GM12878 (cell line): ENCODE measurements around the gene TMEM88. TPM values are rescaled to one million over a fixed set of nuclear protein-coding genes. Genes with fewer than 3 reads are reported as not detected.

Experiments used
- ATAC-seq: fragments of 200-7000 bp; cut with Tn5 transposase; 3 replicates; pipeline ENCODE4 v1.9.1; 2020; ENCODE audit warnings: mild to moderate bottlenecking, moderate library complexity
- BruUV-seq: library from RNA; stranded (reverse); fragments of 400-500 nt; replicated peaks from 2 replicates; lab custom pipeline; 2021; lab: Mats Ljungman, UMichigan
- CTCF ChIA-PET: fragments of 300-600 bp; sonication (Branson Sonifier 250); formaldehyde crosslinking; extraction: SDS; loops from one replicate; lab custom pipeline; 2021; ENCODE audit warnings: inconsistent platforms; lab: Yijun Ruan, JAX
- POLR2A ChIA-PET: fragments of 350-600 bp; formaldehyde crosslinking; extraction: SDS; loops from one replicate; lab custom pipeline; 2021; ENCODE audit warnings: inconsistent platforms; lab: Charles Lee
- RAD21 ChIA-PET: fragments of 300-600 bp; sonication (Branson Sonifier 250); formaldehyde crosslinking; loops from one replicate; lab custom pipeline; 2023; ENCODE audit warnings: antibody characterized with exemption; ENCODE audit not compliant: unreplicated experiment; lab: Charles Lee
- SMC1A ChIA-PET: fragments of 300-600 bp; sonication (Branson Sonifier 250); formaldehyde crosslinking; loops from one replicate; lab custom pipeline; 2023; ENCODE audit not compliant: unreplicated experiment, uncharacterized antibody; lab: Charles Lee
- DNase-seq: peaks from one replicate; pipeline ENCODE4 v3.0.0-alpha.2; 2011; ENCODE audit warnings: low read depth, low spot score
- FAIRE-seq: peaks from 3 replicates; lab custom pipeline; 2011; peaks lifted over from hg19 to GRCh38; lab: Jason Lieb, UNC
- H2AFZ ChIP-seq: 2 replicates; pipeline ENCODE4 v1.6.0; 2011; ENCODE audit warnings: low read depth, low read length, control low read depth; ENCODE audit not compliant: control insufficient read depth
- H3K27ac ChIP-seq: 2 replicates; pipeline ENCODE4 v1.5.1; 2011; ENCODE audit warnings: control low read depth; ENCODE audit not compliant: control insufficient read depth, insufficient read depth
- H3K27me3 ChIP-seq, 2 experiments: replicated peaks in 1 of 2; 2 replicates each; pipeline versions ENCODE4 v1.6.0 to v1.6.1; 2011; ENCODE audit warnings: low read length in 1 of 2; ENCODE audit not compliant: control insufficient read depth in 2 of 2, insufficient read depth in 2 of 2
- H3K36me3 ChIP-seq, 2 experiments: 2 replicates each; pipeline ENCODE4 v1.5.1; 2011; ENCODE audit warnings: low read length in 1 of 2; ENCODE audit not compliant: control insufficient read depth in 2 of 2, insufficient read depth in 2 of 2
- H3K4me1 ChIP-seq: 2 replicates; pipeline ENCODE4 v1.6.1; 2011; ENCODE audit warnings: mild to moderate bottlenecking, low read length, moderate library complexity, mixed read lengths; ENCODE audit not compliant: control insufficient read depth, insufficient read depth
- H3K4me2 ChIP-seq: 2 replicates; pipeline ENCODE4 v1.6.0; 2011; ENCODE audit warnings: control low read depth; ENCODE audit not compliant: control insufficient read depth, insufficient read depth
- H3K4me3 ChIP-seq: fragments of 200-600 bp; sonication (generic); 2 replicates; pipeline ENCODE4 v1.5.1; 2016
- H3K79me2 ChIP-seq: 2 replicates; pipeline ENCODE4 v1.6.0; 2011; ENCODE audit warnings: low read length; ENCODE audit not compliant: control insufficient read depth, insufficient read depth
- H3K9ac ChIP-seq: 2 replicates; pipeline ENCODE4 v1.8.0; 2011; ENCODE audit warnings: low read length, control low read depth, mixed read lengths; ENCODE audit not compliant: control insufficient read depth, insufficient read depth
- H3K9me3 ChIP-seq: replicated peaks from 3 replicates; pipeline ENCODE4 v1.5.1; 2011; ENCODE audit warnings: mild to moderate bottlenecking, low read length; ENCODE audit not compliant: control insufficient read depth, insufficient read depth
- H4K20me1 ChIP-seq: 2 replicates; pipeline ENCODE4 v1.6.0; 2011; ENCODE audit not compliant: control insufficient read depth, insufficient read depth
- BHLHE40 ChIP-seq, 2 experiments: fragments of 450-650 bp in 1 of 2; IDR thresholded peaks; 2 replicates each; pipeline ENCODE4 v1.6.1; 2011 to 2017; ENCODE audit warnings: low read depth in 2 of 2, borderline replicate concordance in 1 of 2, improper control_type of control experiment in 1 of 2, low read length in 1 of 2, mild to moderate bottlenecking in 1 of 2
- FOXM1 ChIP-seq: IDR thresholded peaks from 2 replicates; pipeline ENCODE4 v1.6.1; 2012; ENCODE audit warnings: low read depth, mild to moderate bottlenecking, inconsistent platforms, low read length, moderate library complexity
- POLR2AphosphoS5 ChIP-seq: IDR thresholded peaks from 2 replicates; pipeline ENCODE4 v1.6.1; 2011; ENCODE audit warnings: mild to moderate bottlenecking, low read length, inconsistent platforms
- POU2F2 ChIP-seq: IDR thresholded peaks from 3 replicates; pipeline ENCODE4 v1.6.1; 2011; ENCODE audit warnings: low read depth, mild to moderate bottlenecking, low read length, borderline replicate concordance
- SMC3 ChIP-seq: IDR thresholded peaks from 2 replicates; pipeline ENCODE4 v1.6.1; 2011; ENCODE audit warnings: low read length, improper control_type of control experiment, borderline replicate concordance
- USF1 ChIP-seq: IDR thresholded peaks from 2 replicates; pipeline ENCODE4 v1.6.1; 2011; ENCODE audit warnings: borderline replicate concordance, low read depth, mild to moderate bottlenecking, moderate library complexity, mixed read lengths, low read length; ENCODE audit not compliant: insufficient read depth; ENCODE audit errors: extremely low read length
- WGBS: methylation state at CpG from one replicate; pipeline ENCODE4 v1.1.6; 2016; ENCODE audit warnings: low lambda C conversion rate; ENCODE audit not compliant: insufficient replicate concordance, insufficient coverage; ENCODE audit errors: missing lambda C conversion rate; 5-methylcytosine and 5-hydroxymethylcytosine counted together
- in situ Hi-C: fragments of 300-500 bp; cut with MboI; formaldehyde crosslinking; loops from 9 replicates; pipeline ENCODE4 v1.14.3; 2018; ENCODE audit warnings: mixed read lengths
- intact Hi-C: fragments of 100-400 bp; cut with micrococcal nuclease; formaldehyde crosslinking; loops from one replicate; pipeline ENCODE4 v1.14.2; 2022; ENCODE audit not compliant: unreplicated experiment
- polyA plus RNA-seq, 11 experiments: library from polyadenylated mRNA; depleted of rRNA in 4 of 11; unstranded in 6 of 11; stranded (reverse) in 5 of 11; fragments of >200 nt; fragmentation: Nextera tagmentation in 4 of 11; fragmentation: Illumina TruSeq in 1 of 11; extraction: Ambion mirVana in 4 of 11; extraction: Trizol in 1 of 11; gene quantifications; 1 replicate in 1 of 11; 2 replicates in 10 of 11; pipeline versions ENCODE4 v1.2.1 to v1.2.3, GENCODE V29; 2011 to 2016; ENCODE audit warnings: inconsistent platforms in 2 of 11, missing spikeins in 2 of 11, low read depth in 1 of 11
- total RNA-seq, 4 experiments: library from RNA; depleted of rRNA in 3 of 4; stranded (reverse); fragments of >200 nt in 3 of 4; fragmentation: Illumina TruSeq in 1 of 4; extraction: Trizol in 1 of 4; gene quantifications; 2 replicates each; pipeline versions ENCODE4 v1.2.1 to v1.2.3, GENCODE V29; 2013 to 2021

TMEM88 gene
- total and polyA plus RNA-seq, 10 of the 15 experiments (the other 5 are each of a cell fraction or from before 2014, with no cell fraction given): 0.21 to 2.2 (median 0.62) TPM; not detected in 5

DNA sequence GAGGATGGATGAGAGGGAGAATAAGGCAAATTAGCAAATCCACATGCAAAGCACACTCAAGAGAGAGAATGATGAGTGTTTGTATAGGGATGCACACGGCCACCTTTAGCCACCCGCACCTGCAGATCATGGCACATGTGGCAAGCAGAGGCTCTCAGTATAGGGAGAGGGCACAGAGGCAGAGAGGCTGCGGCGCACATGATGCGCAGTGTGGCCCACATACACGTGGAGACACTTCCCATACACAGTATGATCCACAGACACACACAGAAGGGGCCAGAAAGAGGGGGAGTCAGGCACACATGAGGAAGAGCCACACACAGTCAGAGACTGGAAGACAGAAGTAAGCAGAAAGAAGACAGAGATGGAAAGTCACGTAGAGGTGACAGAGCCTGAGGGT is 27.2 kb downstream of the TMEM88 start:
- H3K27ac ChIP-seq: no peak overlapping the region
- peak overlapping the region; percentile 4; the same call in 1 of the 2 replicates for H3K9ac ChIP-seq

More for the DNA sequence above, 27.2 kb downstream of the TMEM88 start:
- no TSS peak for BruUV-seq
- Histone ChIP-seq H4K20me1 (no peaks in the 10 kb centered on the region), H3K36me3 (peaks cover 0 to 2% of the 10 kb centered on the region in 2 experiments; a peak in 1 of 4 replicates), H3K4me2 (peak overlapping the region; percentile 57), H3K27me3 (no peaks in the 10 kb centered on the region), H3K4me3 (peak overlapping the region; percentile 58), H3K4me1 (peaks cover 15% of the 10 kb centered on the region), H3K9me3 (no peaks in the 10 kb centered on the region), H2AFZ (no peak overlapping the region)
- SMC1A ChIA-PET: interaction anchor here (1.2 to 1.3 kb wide), 2 partner anchors 16 to 41 kb away, joined by 3 to 4 read pairs; no protein-coding TSS in a partner anchor
- FAIRE-seq (peak; percentile 38), ATAC-seq (peak; percentile 6), DNase-seq (no peak)
- intact Hi-C loops: no loop called here
- RAD21 ChIA-PET: interaction anchor here (0.6 to 0.8 kb wide), 2 partner anchors 25 to 31 kb away, joined by 3 read pairs; partner anchors contain the start of gene NAA38
- peak in 1 of 2 experiments; percentile 19; a peak in 1 of 4 replicates for TF ChIP-seq BHLHE40 (IDR thresholded peaks at IDR 0.05; ENCODE audit: borderline replicate concordance in 1 of 2, low read depth in 2 of 2, low read length in 1 of 2)
- no peak for TF ChIP-seq SMC3
- no peak for TF ChIP-seq POU2F2
- no peak for TF ChIP-seq POLR2AphosphoS5
- TF ChIP-seq USF1: no peak
- TF ChIP-seq FOXM1: no peak
- TF ChIP-seq, all 136 proteins: peak for 1
- in situ Hi-C loops: no loop called here
- H3K79me2 ChIP-seq: peaks cover 24% of the 10 kb centered on the region
- ChIA-PET CTCF (interaction anchor here (1.0 to 8.9 kb wide), 6 partner anchors 13 to 159 kb away, joined by 3 to 75 read pairs (median 4); partner anchors contain the start of gene NAA38), POLR2A (interaction anchor here (1.0 to 1.5 kb wide), 3 partner anchors 10 to 46 kb away, joined by 3 to 8 read pairs (median 3); no protein-coding TSS in a partner anchor)
- 41% methylated on average over 7 of the region's 7 CpGs for WGBS
